ENCODE results near the gene GFY. TPM values are rescaled to one million over a fixed set of nuclear protein-coding genes. Genes with fewer than 3 reads are reported as not detected.

GFY gene
- total RNA-seq, 4 donors from 2014 or later: not detected

GRCh38 chr19:49427339-49427738 lies 2.2 kb downstream of the GFY start:
- Histone ChIP-seq H3K4me1 (peaks cover 0 to 34% (median 17%) of the 10 kb centered on the region in 4 donors), H3K27me3 (peaks cover 5 to 100% of the 10 kb centered on the region in 2 donors), H3K36me3 (peaks cover 0 to 4% (median 0%) of the 10 kb centered on the region in 3 donors), H3K4me3 (no peak overlapping the region), H3K9me3 (no peaks in the 10 kb centered on the region), H3K27ac (no peak overlapping the region)
- WGBS, 2 donors: 43 to 76% methylated on average over 3 to 11 of the region's 12 CpGs
- DNase-seq (ENCODE audit: low spot score in 2 of 2): no peak
- no peak for TF ChIP-seq EP300 (IDR thresholded peaks at IDR 0.05)
- TF ChIP-seq CTCF (IDR thresholded peaks at IDR 0.05): no peak
- TF ChIP-seq POLR2A (IDR thresholded peaks at IDR 0.05): no peak

DNA sequence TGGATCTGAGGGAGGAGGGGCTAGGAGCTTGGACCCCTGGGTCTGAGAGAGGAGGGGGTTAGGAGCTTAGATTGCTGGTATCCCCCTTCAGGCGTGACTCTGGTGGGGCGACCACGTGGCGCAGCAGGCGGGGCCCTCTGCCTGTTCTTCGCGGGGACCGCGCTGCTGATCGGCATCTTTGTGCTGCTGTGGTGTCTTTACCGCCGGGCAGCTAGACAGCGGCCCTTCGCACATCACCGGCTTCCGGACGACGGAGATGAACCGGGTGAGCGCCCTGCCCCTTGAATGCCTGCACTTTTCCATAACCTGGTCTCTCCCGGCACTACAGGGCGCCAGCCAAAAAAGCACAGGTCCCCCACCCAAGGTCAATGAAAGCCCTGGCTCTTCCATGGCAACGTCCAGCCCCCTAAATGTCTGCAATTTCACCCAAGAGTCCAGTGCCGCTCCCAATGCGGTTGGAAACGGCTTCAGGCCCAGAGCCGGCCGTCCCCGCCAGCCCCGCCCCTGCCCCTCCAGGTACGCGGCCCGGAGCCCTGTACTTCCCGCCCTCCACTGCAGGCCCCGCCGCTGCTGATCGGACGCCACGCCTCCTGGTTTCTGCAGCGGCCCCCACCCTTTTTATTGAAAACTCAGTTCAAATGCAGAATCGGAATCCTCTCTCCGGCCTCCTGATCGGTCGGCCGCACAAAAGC lies 2.8 kb downstream of the GFY start:
- Histone ChIP-seq H3K4me3 (no peak overlapping the region), H3K27me3 (peaks cover 5 to 100% of the 10 kb centered on the region in 2 donors), H3K9me3 (no peaks in the 10 kb centered on the region), H3K36me3 (peaks cover 0 to 4% (median 0%) of the 10 kb centered on the region in 3 donors), H3K27ac (no peak overlapping the region), H3K4me1 (peaks cover 0 to 30% (median 11%) of the 10 kb centered on the region in 4 donors)
- DNase-seq (ENCODE audit: low spot score in 2 of 2): no peak
- TF ChIP-seq EP300 (IDR thresholded peaks at IDR 0.05) (no peak), CTCF (IDR thresholded peaks at IDR 0.05) (no peak), POLR2A (IDR thresholded peaks at IDR 0.05) (no peak)
- 3% methylated on average over 42 to 43 of the region's 45 CpGs for WGBS, 2 donors

GRCh38 chr19:49428547-49429451 lies 3.6 kb downstream of the GFY start:
- 9 to 18% methylated on average over 17 to 28 of the region's 29 CpGs for WGBS, 2 donors
- Histone ChIP-seq H3K9me3 (no peaks in the 10 kb centered on the region), H3K4me1 (peaks cover 0 to 22% (median 4%) of the 10 kb centered on the region in 4 donors), H3K36me3 (peaks cover 0 to 4% (median 0%) of the 10 kb centered on the region in 3 donors), H3K27ac (no peak overlapping the region), H3K27me3 (peaks cover 5 to 100% of the 10 kb centered on the region in 2 donors), H3K4me3 (no peak overlapping the region)
- TF ChIP-seq POLR2A (IDR thresholded peaks at IDR 0.05) (no peak), EP300 (IDR thresholded peaks at IDR 0.05) (no peak), CTCF (IDR thresholded peaks at IDR 0.05) (no peak)
- DNase-seq (ENCODE audit: low spot score in 2 of 2): no peak

GRCh38 chr19:49430172-49430677 lies 5.0 kb downstream of the GFY start:
- no peak for DNase-seq (ENCODE audit: low spot score in 2 of 2)
- H3K4me1 ChIP-seq: peaks cover 0 to 20% (median 4%) of the 10 kb centered on the region in 4 donors
- no peak overlapping the region for H3K27ac ChIP-seq
- H3K36me3 ChIP-seq: peaks cover 0 to 4% (median 0%) of the 10 kb centered on the region in 3 donors
- 79 to 82% methylated on average over 7 to 9 of the region's 9 CpGs for WGBS, 2 donors
- H3K9me3 ChIP-seq: no peaks in the 10 kb centered on the region
- no peak overlapping the region for H3K4me3 ChIP-seq
- TF ChIP-seq EP300 (IDR thresholded peaks at IDR 0.05) (no peak), CTCF (IDR thresholded peaks at IDR 0.05) (no peak), POLR2A (IDR thresholded peaks at IDR 0.05) (no peak)
- H3K27me3 ChIP-seq: peaks cover 5 to 100% of the 10 kb centered on the region in 2 donors

Data from tibial nerve (tissue), 4 donors.